Measurements from ENCODE around the gene RCCD1.

Gene RCCD1

GRCh38 chr15:90939756-90940155 lies 14.9 kb upstream of the RCCD1 start:
- Histone ChIP-seq H3K9me3 (ENCODE audit: control insufficient read depth, low read length) (no peaks in the 10 kb centered on the region), H3K4me2 (ENCODE audit: low read length) (no peak overlapping the region), H3K9ac (no peak overlapping the region), H2AFZ (no peak overlapping the region), H3K4me1 (no peaks in the 10 kb centered on the region), H3K27ac (no peak overlapping the region), H3K36me3 (ENCODE audit: control insufficient read depth, insufficient read depth, low read length) (no peaks in the 10 kb centered on the region), H3K27me3 (ENCODE audit: control insufficient read depth, insufficient read depth, low read length) (no peaks in the 10 kb centered on the region), H3K79me2 (no peaks in the 10 kb centered on the region), H3K4me3 (ENCODE audit: low read depth, low read length) (no peak overlapping the region)
- TF ChIP-seq CTCF (IDR thresholded peaks at IDR 0.05): no peak

- H3K9ac ChIP-seq: no peak overlapping the region
- no peak for TF ChIP-seq CTCF (IDR thresholded peaks at IDR 0.05)
Measured at GRCh38 chr15:90941038-90941437, 13.6 kb upstream of the RCCD1 start.

GRCh38 chr15:90942354-90943120 lies 12.1 kb upstream of the RCCD1 start:
- H3K4me1 ChIP-seq: no peaks in the 10 kb centered on the region
- TF ChIP-seq CTCF (IDR thresholded peaks at IDR 0.05): no peak
- H3K27me3 ChIP-seq (ENCODE audit: control insufficient read depth, insufficient read depth, low read length): no peaks in the 10 kb centered on the region
- no peak overlapping the region for H2AFZ ChIP-seq
- no peaks in the 10 kb centered on the region for H3K36me3 ChIP-seq (ENCODE audit: control insufficient read depth, insufficient read depth, low read length)
- H3K9me3 ChIP-seq (ENCODE audit: control insufficient read depth, low read length): no peaks in the 10 kb centered on the region
- no peak overlapping the region for H3K9ac ChIP-seq
- no peak overlapping the region for H3K4me2 ChIP-seq (ENCODE audit: low read length)
- no peaks in the 10 kb centered on the region for H3K79me2 ChIP-seq
- no peak overlapping the region for H3K27ac ChIP-seq
- no peak overlapping the region for H3K4me3 ChIP-seq (ENCODE audit: low read depth, low read length)

More at GRCh38 chr15:90941038-90941437, 13.6 kb upstream of the RCCD1 start:
- Histone ChIP-seq H3K4me1 (no peaks in the 10 kb centered on the region), H3K4me2 (ENCODE audit: low read length) (no peak overlapping the region), H3K27me3 (ENCODE audit: control insufficient read depth, insufficient read depth, low read length) (no peaks in the 10 kb centered on the region), H3K36me3 (ENCODE audit: control insufficient read depth, insufficient read depth, low read length) (no peaks in the 10 kb centered on the region), H3K79me2 (no peaks in the 10 kb centered on the region), H2AFZ (no peak overlapping the region), H3K9me3 (ENCODE audit: control insufficient read depth, low read length) (no peaks in the 10 kb centered on the region), H3K27ac (no peak overlapping the region), H3K4me3 (ENCODE audit: low read depth, low read length) (no peak overlapping the region)

- TF ChIP-seq CTCF (IDR thresholded peaks at IDR 0.05): no peak
- H3K36me3 ChIP-seq (ENCODE audit: control insufficient read depth, insufficient read depth, low read length): no peaks in the 10 kb centered on the region
- no peaks in the 10 kb centered on the region for H3K27me3 ChIP-seq (ENCODE audit: control insufficient read depth, insufficient read depth, low read length)
- H3K79me2 ChIP-seq: no peaks in the 10 kb centered on the region
- H3K27ac ChIP-seq: no peak overlapping the region
- H3K4me2 ChIP-seq (ENCODE audit: low read length): no peak overlapping the region
- H3K9ac ChIP-seq: no peak overlapping the region
- no peaks in the 10 kb centered on the region for H3K9me3 ChIP-seq (ENCODE audit: control insufficient read depth, low read length)
- H3K4me3 ChIP-seq (ENCODE audit: low read depth, low read length): no peak overlapping the region
- H2AFZ ChIP-seq: no peak overlapping the region
- no peaks in the 10 kb centered on the region for H3K4me1 ChIP-seq
Measured at GRCh38 chr15:90945091-90945490, 9.6 kb upstream of the RCCD1 start.

- H3K4me3 ChIP-seq (ENCODE audit: low read depth, low read length): no peak overlapping the region
- no peak overlapping the region for H3K27ac ChIP-seq
- no peaks in the 10 kb centered on the region for H3K4me1 ChIP-seq
- no peaks in the 10 kb centered on the region for H3K36me3 ChIP-seq (ENCODE audit: control insufficient read depth, insufficient read depth, low read length)
- H3K9ac ChIP-seq: no peak overlapping the region
- no peaks in the 10 kb centered on the region for H3K79me2 ChIP-seq
- no peaks in the 10 kb centered on the region for H3K27me3 ChIP-seq (ENCODE audit: control insufficient read depth, insufficient read depth, low read length)
- no peak overlapping the region for H2AFZ ChIP-seq
- TF ChIP-seq CTCF (IDR thresholded peaks at IDR 0.05): no peak
- H3K9me3 ChIP-seq (ENCODE audit: control insufficient read depth, low read length): no peaks in the 10 kb centered on the region
- H3K4me2 ChIP-seq (ENCODE audit: low read length): no peak overlapping the region
Measured at GRCh38 chr15:90946538-90946937, 8.1 kb upstream of the RCCD1 start.

Measured in parathyroid adenoma (tissue), 2 donors.